ENCODE measurements around the gene TMEM139.
A peak's percentile ranks its signal among the peaks of the same experiment; 100 is the strongest.

TMEM139 gene

GRCh38 chr7:143329471-143330170, 44.9 kb downstream of the TMEM139 start:
- no peak for DNase-seq

- peak in 1 of 2 donors; percentile 36 for DNase-seq
Observed at GRCh38 chr7:143331179-143331801, 46.5 kb downstream of the TMEM139 start.

DNA sequence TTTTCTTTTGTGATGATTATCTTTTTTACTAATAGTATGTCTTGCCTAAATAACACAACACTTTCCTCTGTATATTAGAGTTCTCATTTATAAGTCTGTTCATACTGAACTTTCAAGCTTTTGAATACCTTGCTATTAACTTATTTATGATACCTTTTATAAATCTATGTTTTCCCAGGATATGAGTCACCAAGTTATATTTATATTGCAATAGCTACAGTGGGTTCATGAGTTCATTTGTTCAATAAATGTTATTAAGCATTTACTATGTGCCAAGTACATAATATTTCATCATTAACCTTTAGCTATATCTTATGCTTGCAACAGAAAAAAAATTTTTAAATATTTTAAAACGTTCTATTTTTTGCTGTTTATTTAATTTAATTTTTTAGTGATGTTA, 49.5 kb downstream of the TMEM139 start:
- no peak for DNase-seq

DNA sequence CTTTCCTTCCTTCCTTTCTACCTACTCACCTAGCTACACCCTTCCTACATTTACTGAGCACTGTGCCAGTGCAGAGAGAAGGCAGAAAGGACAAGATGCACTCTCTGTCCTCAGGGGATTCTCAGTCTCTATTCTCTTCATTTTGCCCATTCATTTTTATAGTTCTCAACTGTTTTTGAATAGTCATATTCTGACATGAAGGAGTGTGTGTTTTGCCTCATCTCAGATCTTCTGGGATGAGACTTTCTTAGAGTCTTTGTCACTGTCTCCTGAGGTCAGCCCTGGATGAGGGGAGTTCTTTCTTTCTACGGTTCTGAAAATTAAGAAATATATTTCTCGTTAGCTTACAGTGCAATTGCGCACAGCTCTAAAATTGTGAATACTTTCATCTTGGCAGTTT, 52.5 kb downstream of the TMEM139 start:
- DNase-seq = no peak
